Stomach smooth muscle (tissue), 2 donors: ENCODE measurements around the gene MANBA.
"Not testable (repeated sequence)": the region's sequence is repeated elsewhere in the genome, so short reads cannot be mapped to it uniquely, and the experiment has no call there.

ENCODE experiments used
- H3K27ac ChIP-seq: one replicate; pipeline ENCODE4 v1.7.0; 2013; ENCODE audit warnings: mild to moderate bottlenecking, low read length, inconsistent platforms
- H3K27me3 ChIP-seq, 2 donors: one replicate each; pipeline ENCODE4 v1.7.0; 2013; ENCODE audit warnings: low read length in 2 of 2; ENCODE audit not compliant: insufficient read depth in 2 of 2, control insufficient read depth in 1 of 2
- H3K36me3 ChIP-seq, 2 donors: one replicate each; pipeline ENCODE4 v1.7.0; 2013; ENCODE audit warnings: low read length in 2 of 2; ENCODE audit not compliant: control insufficient read depth in 2 of 2, insufficient read depth in 2 of 2
- H3K4me1 ChIP-seq: one replicate; pipeline ENCODE4 v1.7.0; 2013; ENCODE audit warnings: low read length; ENCODE audit not compliant: control insufficient read depth, insufficient read depth
- H3K4me3 ChIP-seq, 2 donors: one replicate each; pipeline ENCODE4 v1.7.0; 2013; ENCODE audit warnings: low read length in 2 of 2
- H3K9ac ChIP-seq, 2 donors: one replicate each; pipeline ENCODE4 v1.7.0; 2013; ENCODE audit warnings: low read length in 2 of 2, mild to moderate bottlenecking in 1 of 2
- H3K9me3 ChIP-seq, 2 donors: one replicate each; pipeline ENCODE4 v1.7.0; 2013; ENCODE audit warnings: low read length in 2 of 2; ENCODE audit not compliant: control insufficient read depth in 2 of 2
- donor health status: healthy.
- donor health status: Pancreatic carcinoma.

The MANBA gene

GRCh38 chr4:102722740-102723139 is 38.0 kb downstream of the MANBA start:
- Histone ChIP-seq H3K27ac (no peak overlapping the region), H3K36me3 (peaks cover 2 to 5% of the 10 kb centered on the region in 2 donors), H3K9me3 (no peaks in the 10 kb centered on the region), H3K9ac (no peak overlapping the region), H3K4me3 (no peak overlapping the region), H3K4me1 (no peaks in the 10 kb centered on the region), H3K27me3 (no peaks in the 10 kb centered on the region)

- H3K4me3 ChIP-seq, H3K36me3 ChIP-seq, H3K9ac ChIP-seq, H3K27me3 ChIP-seq, H3K9me3 ChIP-seq, H3K27ac ChIP-seq, H3K4me1 ChIP-seq: not testable (repeated sequence)
Observed at GRCh38 chr4:102718833-102719575, 41.8 kb downstream of the MANBA start.

GRCh38 chr4:102717448-102718092 is 43.2 kb downstream of the MANBA start:
- Histone ChIP-seq H3K27ac (no peak overlapping the region), H3K36me3 (peaks cover 8 to 9% of the 10 kb centered on the region in 2 donors), H3K27me3 (no peaks in the 10 kb centered on the region), H3K9ac (no peak overlapping the region), H3K4me1 (no peaks in the 10 kb centered on the region), H3K9me3 (no peaks in the 10 kb centered on the region), H3K4me3 (no peak overlapping the region)

- no peak overlapping the region for H3K9ac ChIP-seq
- H3K4me1 ChIP-seq = no peaks in the 10 kb centered on the region
- H3K27me3 ChIP-seq = no peaks in the 10 kb centered on the region
- H3K9me3 ChIP-seq = no peaks in the 10 kb centered on the region
- H3K27ac ChIP-seq = no peak overlapping the region
- H3K36me3 ChIP-seq = peaks cover 8 to 9% of the 10 kb centered on the region in 2 donors
- no peak overlapping the region for H3K4me3 ChIP-seq
Observed at GRCh38 chr4:102715057-102715456, 45.7 kb downstream of the MANBA start.

- H3K9ac ChIP-seq, H3K4me1 ChIP-seq, H3K9me3 ChIP-seq, H3K27me3 ChIP-seq, H3K4me3 ChIP-seq, H3K27ac ChIP-seq, H3K36me3 ChIP-seq: not testable (repeated sequence)
Observed at GRCh38 chr4:102713774-102714173, 47.0 kb downstream of the MANBA start.

GRCh38 chr4:102713096-102713495 is 47.7 kb downstream of the MANBA start:
- Histone ChIP-seq H3K4me3 (no peak overlapping the region), H3K9me3 (no peaks in the 10 kb centered on the region), H3K9ac (no peak overlapping the region), H3K27me3 (no peaks in the 10 kb centered on the region), H3K36me3 (peaks cover 5 to 6% of the 10 kb centered on the region in 2 donors), H3K4me1 (no peaks in the 10 kb centered on the region), H3K27ac (no peak overlapping the region)

GRCh38 chr4:102710986-102711385 is 49.8 kb downstream of the MANBA start:
- Histone ChIP-seq H3K36me3 (peaks cover 0 to 6% of the 10 kb centered on the region in 2 donors), H3K4me1 (no peaks in the 10 kb centered on the region), H3K9ac (no peak overlapping the region), H3K27ac (no peak overlapping the region), H3K4me3 (no peak overlapping the region), H3K9me3 (no peaks in the 10 kb centered on the region), H3K27me3 (no peaks in the 10 kb centered on the region)

GRCh38 chr4:102709060-102709459 is 51.7 kb downstream of the MANBA start:
- H3K9ac ChIP-seq, H3K27ac ChIP-seq, H3K4me3 ChIP-seq, H3K36me3 ChIP-seq, H3K27me3 ChIP-seq, H3K9me3 ChIP-seq, H3K4me1 ChIP-seq: not testable (repeated sequence)

- no peak overlapping the region for H3K9ac ChIP-seq
- H3K4me1 ChIP-seq = no peaks in the 10 kb centered on the region
- no peaks in the 10 kb centered on the region for H3K9me3 ChIP-seq
- no peak overlapping the region for H3K27ac ChIP-seq
- H3K27me3 ChIP-seq = no peaks in the 10 kb centered on the region
- no peaks in the 10 kb centered on the region for H3K36me3 ChIP-seq
- no peak overlapping the region for H3K4me3 ChIP-seq
Observed at GRCh38 chr4:102707150-102707549, 53.6 kb downstream of the MANBA start.

- Histone ChIP-seq H3K4me3 (no peak overlapping the region), H3K4me1 (no peaks in the 10 kb centered on the region), H3K9ac (no peak overlapping the region), H3K9me3 (no peaks in the 10 kb centered on the region), H3K27ac (no peak overlapping the region), H3K36me3 (no peaks in the 10 kb centered on the region), H3K27me3 (no peaks in the 10 kb centered on the region)
Observed at GRCh38 chr4:102705391-102705935, 55.3 kb downstream of the MANBA start.

GRCh38 chr4:102696758-102697157 is 64.0 kb downstream of the MANBA start:
- Histone ChIP-seq H3K9me3 (no peaks in the 10 kb centered on the region), H3K36me3 (peaks cover 0 to 3% of the 10 kb centered on the region in 2 donors), H3K27me3 (no peaks in the 10 kb centered on the region), H3K27ac (no peak overlapping the region), H3K9ac (no peak overlapping the region), H3K4me1 (peaks cover 2% of the 10 kb centered on the region), H3K4me3 (peak overlapping the region in 1 of 2 donors; percentile 25)
